Measurements from ENCODE around the gene PYDC1.

GRCh38 chr16:31253642-31254045 is 36.7 kb upstream of the PYDC1 start:
- TF ChIP-seq, protein P1, sequence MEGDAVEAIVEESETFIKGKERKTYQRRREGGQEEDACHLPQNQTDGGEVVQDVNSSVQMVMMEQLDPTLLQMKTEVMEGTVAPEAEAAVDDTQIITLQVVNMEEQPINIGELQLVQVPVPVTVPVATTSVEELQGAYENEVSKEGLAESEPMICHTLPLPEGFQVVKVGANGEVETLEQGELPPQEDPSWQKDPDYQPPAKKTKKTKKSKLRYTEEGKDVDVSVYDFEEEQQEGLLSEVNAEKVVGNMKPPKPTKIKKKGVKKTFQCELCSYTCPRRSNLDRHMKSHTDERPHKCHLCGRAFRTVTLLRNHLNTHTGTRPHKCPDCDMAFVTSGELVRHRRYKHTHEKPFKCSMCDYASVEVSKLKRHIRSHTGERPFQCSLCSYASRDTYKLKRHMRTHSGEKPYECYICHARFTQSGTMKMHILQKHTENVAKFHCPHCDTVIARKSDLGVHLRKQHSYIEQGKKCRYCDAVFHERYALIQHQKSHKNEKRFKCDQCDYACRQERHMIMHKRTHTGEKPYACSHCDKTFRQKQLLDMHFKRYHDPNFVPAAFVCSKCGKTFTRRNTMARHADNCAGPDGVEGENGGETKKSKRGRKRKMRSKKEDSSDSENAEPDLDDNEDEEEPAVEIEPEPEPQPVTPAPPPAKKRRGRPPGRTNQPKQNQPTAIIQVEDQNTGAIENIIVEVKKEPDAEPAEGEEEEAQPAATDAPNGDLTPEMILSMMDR (IDR thresholded peaks at IDR 0.05; ENCODE audit: control extremely low read depth in 1 of 3, insufficient read depth in 1 of 3, low read depth in 1 of 3, low read length in 3 of 3) = no peak
- TF ChIP-seq EZH2 (IDR thresholded peaks at IDR 0.05; ENCODE audit: low read depth, low read length, severe bottlenecking) = no peak
- no peak for TF ChIP-seq POLR2A (IDR thresholded peaks at IDR 0.05; ENCODE audit: control extremely low read depth in 1 of 2, low read depth in 2 of 2, low read length in 2 of 2)

All from H1 (cell line).